ENCODE data around the gene USP54.

Gene USP54

GRCh38 chr10:73460897-73461296, 130.2 kb downstream of the USP54 start:
- DNase-seq, result no peak

DNA sequence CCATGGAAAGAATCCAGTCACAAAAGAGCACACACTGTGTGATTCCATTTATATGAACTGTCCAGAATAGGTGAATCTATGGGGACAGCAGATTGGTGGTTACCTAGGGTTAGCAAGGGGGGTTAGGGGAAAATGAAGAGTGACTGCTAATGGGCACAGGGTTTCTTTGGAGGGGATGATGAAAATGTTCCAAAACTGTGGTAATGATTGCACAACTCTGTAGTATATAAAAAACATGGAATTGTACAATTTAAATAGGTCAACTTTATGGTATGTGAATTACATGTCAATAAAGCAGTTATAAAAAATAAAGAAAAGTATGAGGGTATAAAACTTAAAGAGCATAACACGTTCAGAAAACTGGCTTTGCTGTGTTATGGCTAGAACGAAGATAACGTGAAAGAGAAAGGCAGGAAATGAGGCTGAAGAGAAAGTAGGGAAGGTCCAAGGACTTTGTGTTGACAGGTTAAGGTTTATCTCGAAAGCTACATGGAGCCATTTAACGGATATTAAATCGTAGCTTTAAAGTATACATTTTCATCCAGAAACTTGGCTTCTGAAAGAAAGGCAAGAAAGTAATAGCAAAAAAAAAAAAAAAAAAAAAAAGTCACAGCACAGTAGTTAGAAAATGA, 131.3 kb downstream of the USP54 start:
- no peak for DNase-seq

- no peak for DNase-seq
Measured at GRCh38 chr10:73456187-73456890, 134.8 kb downstream of the USP54 start.

GRCh38 chr10:73449113-73449512, 142.0 kb downstream of the USP54 start:
- no peak for DNase-seq

DNA sequence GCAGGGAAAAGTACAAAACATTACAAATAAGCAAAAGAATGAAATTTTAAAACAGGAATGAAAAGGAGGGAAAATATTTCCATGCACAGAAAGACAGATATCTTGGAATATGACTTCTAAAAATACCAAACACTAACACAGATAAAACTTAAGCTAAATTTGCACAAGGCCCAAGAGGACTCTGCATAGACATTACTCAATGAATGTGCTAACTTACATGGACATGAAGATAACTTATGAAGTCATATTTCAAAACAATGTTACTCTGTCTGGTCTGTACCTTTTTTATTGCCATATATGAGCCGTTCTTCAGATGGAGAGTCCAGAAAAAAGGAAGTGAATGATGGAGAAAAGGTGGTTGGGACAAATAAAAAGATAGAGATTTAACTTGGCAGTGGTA, 142.8 kb downstream of the USP54 start:
- DNase-seq, result no peak
